ENCODE measurements around the gene LTBP4.
A peak's percentile ranks its signal among the peaks of the same experiment; 100 is the strongest.

GRCh38 chr19:40609561-40610395 lies 8.6 kb downstream of the LTBP4 start:
- TF ChIP-seq HIC1 (tag by site-specific recombination; IDR thresholded peaks at IDR 0.05) (peak; percentile 65), ZNF530 (tag by site-specific recombination; IDR thresholded peaks at IDR 0.05; ENCODE audit: low read depth) (no peak), CTCF (tag by site-specific recombination; IDR thresholded peaks at IDR 0.05) (no peak), ZNF624 (tag by site-specific recombination; IDR thresholded peaks at IDR 0.05) (no peak), PRDM1 (tag by site-specific recombination; IDR thresholded peaks at IDR 0.05) (no peak), ATF2 (tag by site-specific recombination; IDR thresholded peaks at IDR 0.05; ENCODE audit: low read depth) (no peak), ZNF768 (tag by site-specific recombination; IDR thresholded peaks at IDR 0.05) (no peak), ZBTB8A (tag by site-specific recombination; IDR thresholded peaks at IDR 0.05) (peak; percentile 43; the same call in 1 of the 2 replicates)
